IPS-18c (cell line): Measurements from ENCODE around the gene PYGO2.
A peak's percentile ranks its signal among the peaks of the same experiment; 100 is the strongest.

Source experiments
- H3K4me3 ChIP-seq: 2 replicates; pipeline ENCODE4 v1.7.0; 2013; ENCODE audit warnings: low read depth, mild to moderate bottlenecking, low read length, moderate library complexity; ENCODE audit not compliant: insufficient read depth
- H3K9me3 ChIP-seq: one replicate; pipeline ENCODE4 v1.6.1; 2013; ENCODE audit warnings: mild to moderate bottlenecking, low read length, moderate library complexity; ENCODE audit not compliant: control insufficient read depth, insufficient read depth

The PYGO2 gene

DNA sequence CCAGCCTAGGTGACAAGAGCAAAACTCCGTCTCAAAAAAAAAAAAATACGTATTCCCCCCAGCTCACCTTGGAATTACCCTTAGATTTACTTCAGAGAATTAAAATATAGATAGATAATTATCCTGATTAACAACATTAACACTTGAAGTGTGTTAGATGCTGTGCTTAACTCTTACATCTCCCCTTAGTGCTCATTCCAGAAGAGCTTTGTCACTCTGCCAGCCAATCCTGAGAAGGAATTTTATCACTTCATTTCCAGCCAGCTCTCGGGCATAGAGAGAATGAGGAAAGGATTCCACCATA, 10.6 kb upstream of the PYGO2 start:
- H3K9me3 ChIP-seq = no peaks in the 10 kb centered on the region
- peak overlapping the region; percentile 15; the same call in 1 of the 2 replicates for H3K4me3 ChIP-seq

DNA sequence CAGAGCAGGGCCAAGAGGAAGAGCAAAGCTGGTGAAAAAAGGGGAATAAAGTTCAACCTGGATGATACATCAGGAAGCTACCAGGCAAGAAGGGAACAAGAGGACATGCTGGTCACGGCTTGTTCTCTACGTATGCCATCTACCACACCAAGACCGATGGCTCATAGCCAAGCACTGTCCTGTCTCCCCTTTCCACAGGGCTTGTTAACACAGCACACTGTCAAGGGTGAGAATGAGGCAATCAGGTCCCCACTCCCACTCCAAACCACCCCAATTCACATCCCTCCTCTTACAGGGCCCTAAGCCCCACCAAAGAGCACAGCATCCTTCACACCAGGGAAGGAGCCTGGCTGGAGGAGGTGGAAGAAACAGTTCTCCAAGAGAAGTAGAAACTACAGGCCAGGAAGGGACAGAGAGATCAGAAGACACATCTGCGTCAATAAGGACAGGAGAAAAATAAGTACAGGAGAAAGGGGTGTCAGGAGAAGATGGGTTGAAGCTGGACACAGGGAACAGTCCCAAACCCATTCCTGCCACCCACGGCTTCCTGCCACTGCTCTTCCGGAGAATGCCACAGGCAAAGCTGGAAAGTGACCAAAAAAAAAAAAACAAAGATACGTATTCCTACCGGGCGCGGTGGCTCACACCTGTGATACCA, 9.9 kb upstream of the PYGO2 start:
- H3K4me3 ChIP-seq = peak overlapping the region; percentile 71
- H3K9me3 ChIP-seq = no peaks in the 10 kb centered on the region

DNA sequence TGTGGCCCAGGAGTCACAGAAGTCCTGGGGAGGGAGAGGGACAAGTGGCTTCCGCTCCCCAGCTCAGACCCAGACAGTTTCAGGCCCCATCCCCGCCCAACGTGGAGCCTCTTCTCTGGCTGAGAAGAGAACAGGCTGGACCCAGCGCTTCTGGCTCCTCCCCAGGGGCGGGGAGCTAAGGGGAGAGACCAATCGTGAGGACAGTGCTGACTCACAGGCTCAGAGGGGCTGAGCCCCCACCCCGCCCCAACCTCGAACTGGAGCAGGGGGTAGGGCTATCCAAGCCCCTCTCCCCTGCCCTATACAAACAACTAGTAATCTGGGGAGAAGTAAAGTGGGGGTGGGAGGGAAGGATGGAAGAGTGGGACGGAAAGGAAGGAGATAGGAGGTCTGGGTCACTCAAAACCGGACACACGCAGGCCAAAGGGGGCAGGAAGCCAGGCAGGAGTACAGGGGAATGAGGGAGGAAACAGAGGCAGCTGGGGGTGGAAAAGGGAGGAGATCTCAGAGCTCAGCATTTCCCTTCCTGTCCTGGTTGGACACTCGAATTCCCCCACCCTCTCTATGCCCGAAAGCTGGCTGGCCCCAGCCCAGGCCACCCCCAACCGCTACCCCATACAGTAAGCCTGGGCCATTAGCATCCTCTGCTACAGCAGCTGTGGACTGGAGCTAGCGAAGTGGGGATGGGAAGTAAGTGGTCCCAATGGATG, 9.2 kb upstream of the PYGO2 start, which contains the start of gene SHC1:
SHC1 (minus strand) TSS at position 117 of the 710 bp plus-strand sequence. CDS start 221 bp downstream, outside the sequence.
- no peaks in the 10 kb centered on the region for H3K9me3 ChIP-seq
- H3K4me3 ChIP-seq = peak within 1 kb of the TSS; percentile 71

DNA sequence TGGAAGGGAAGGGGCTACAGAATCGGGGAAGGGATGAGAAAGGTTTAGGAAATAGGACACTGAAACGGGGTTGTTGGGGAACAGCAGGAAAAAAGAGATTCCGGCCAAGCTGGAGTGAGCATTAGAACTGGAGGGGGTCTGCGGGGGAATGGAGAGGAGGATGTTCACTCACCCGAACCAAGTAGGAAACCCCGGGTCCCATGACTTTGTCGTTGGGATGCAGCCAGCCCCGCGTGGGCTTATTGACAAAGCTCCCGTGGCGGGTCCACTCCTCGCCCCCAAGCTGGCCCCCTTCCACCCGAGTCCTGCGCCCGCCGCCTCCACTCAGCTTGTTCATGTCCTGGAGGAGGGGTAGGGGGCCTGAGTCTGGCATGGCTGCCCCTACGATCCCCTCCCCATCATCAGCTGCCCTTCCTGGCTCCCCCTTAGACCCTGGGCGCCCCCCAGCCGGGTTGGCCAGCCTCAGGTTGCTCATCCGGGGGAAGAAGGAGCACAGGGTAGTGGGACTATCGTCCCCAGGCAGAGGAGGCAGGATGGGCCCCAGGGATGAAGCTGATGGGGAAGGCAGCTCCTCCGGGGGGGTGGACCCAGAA, 8.4 kb upstream of the PYGO2 start:
- Histone ChIP-seq H3K9me3 (no peaks in the 10 kb centered on the region), H3K4me3 (peak overlapping the region; percentile 71)

DNA sequence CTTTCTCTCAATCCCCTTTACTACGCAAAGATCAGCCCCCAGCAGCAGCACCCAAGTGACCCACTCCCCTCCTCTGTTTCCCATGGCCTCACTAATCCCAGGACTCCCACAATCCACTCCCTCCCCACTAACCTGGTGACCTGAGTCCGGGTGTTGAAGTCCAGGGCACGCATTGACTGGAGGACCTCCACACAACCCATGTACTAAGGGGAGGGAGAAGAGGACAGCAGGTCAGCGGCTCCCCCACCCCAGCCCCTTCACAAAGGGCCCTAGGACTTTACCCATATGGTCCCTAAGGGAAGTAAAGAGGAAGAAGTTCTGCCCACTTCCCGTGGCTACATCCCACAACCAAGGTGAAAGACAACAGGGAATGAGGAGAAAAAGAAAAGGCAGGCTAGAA, 7.7 kb upstream of the PYGO2 start:
- no peaks in the 10 kb centered on the region for H3K9me3 ChIP-seq
- H3K4me3 ChIP-seq = peak overlapping the region; percentile 71

DNA sequence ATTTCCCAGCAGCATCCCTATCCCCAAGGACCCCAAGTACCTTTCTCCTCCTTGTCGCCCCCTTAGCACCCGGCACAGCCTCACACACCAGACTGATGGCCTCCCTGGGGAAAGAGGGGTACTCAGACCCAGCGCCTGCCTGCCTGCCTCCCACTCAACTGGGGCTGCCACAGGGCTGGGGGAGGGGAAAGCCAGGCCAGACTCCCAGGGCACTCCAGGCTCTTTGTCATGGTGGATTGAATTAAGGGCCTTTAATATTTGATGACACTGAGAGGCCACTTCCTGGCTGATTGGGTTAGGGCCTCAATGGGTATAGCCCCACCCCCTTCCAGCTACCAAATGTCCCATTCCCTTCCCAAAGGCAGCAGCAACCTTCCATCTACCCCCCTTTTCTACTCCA, 7.1 kb upstream of the PYGO2 start:
- H3K4me3 ChIP-seq = peak overlapping the region; percentile 71
- H3K9me3 ChIP-seq = no peaks in the 10 kb centered on the region

DNA sequence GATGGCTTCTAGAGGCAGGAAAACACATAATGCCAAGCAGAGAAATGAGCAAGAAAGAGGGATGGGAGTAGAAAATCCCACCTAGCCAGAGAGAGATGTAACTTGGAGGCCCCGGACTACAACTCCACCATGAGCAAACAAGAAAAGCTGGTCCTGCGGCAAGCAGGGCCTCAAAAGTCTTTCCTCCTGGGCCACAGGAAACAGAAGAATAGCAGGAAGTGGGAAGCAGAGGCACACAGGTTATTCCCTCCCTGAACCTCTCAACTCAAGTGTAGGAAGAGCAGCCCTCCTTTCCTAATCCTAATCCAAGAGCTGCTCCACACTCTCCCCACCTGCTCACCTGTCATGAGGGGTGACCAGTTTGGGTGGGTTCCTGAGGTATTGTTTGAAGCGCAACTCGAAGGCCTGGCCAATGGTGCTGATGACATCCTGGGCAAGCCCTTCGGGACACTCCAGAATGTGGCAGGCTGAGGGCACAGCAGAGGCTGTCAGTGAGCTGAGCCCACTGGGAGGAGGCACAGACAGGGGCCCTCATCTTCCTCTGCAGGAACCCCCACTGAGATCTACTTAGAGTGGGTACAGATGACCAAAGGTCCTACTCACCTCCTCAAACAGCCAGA, 5.9 kb upstream of the PYGO2 start:
- Histone ChIP-seq H3K4me3 (no peak overlapping the region), H3K9me3 (no peaks in the 10 kb centered on the region)

DNA sequence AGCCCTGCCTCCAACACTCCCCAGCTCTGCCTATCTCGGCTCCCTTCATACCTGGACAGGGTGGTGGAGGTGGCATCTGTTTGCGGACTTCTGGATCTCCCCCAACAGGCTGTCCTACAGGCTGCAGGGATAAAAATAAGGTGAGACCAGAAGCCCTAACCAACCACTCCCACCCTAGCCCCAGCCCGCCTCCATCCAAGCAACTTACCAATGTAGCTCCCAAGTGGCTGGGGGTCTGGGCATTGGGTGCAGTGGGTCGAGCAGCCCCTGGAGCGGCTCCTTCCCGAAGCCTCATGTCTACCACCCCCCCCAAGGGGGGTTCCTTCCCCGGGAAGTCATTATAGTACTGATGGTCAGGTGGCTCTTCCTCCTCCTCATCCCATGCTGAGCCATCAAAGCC, 4.5 kb upstream of the PYGO2 start:
- no peaks in the 10 kb centered on the region for H3K9me3 ChIP-seq
- H3K4me3 ChIP-seq = no peak overlapping the region

DNA sequence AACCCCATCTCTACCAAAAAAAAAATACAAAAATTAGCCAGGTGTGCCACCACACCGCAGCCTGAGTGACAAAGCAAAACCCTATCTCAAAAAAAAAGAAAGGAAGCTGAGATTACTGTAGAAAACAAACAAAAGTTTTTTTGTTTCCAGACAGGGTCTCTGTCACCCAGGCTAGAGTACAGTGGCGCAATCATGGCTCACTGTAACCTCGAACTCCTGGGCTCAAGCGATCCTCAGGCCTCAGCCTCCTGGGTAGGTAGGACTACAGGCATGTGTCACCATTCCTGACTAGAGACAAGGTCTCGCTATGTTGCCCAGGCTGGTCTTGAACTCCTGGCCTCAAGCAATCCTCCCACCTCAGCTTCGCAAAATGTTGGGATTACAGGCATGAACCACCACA, 2.8 kb upstream of the PYGO2 start:
- Histone ChIP-seq H3K4me3 (no peak overlapping the region), H3K9me3 (no peaks in the 10 kb centered on the region)

DNA sequence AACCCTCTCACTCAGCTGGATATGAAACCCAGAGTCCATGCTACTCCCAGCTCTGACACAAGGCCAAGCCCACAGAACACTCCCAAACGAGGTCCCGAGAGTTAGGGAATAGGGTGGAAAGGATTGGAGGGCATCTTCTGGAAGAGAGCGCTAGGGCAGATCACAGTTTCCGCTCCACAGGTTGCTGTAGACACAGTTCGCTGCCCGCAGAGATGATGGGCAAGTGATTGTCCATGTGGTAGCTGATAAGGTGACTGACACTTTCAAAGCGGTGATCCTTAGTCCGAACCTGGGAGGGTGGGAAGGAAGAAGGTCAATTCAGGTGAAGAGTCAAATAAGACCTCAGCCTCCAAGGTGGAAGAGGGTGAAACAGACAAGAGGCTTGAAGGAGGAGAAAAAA, 2.1 kb upstream of the PYGO2 start:
- Histone ChIP-seq H3K4me3 (no peak overlapping the region), H3K9me3 (no peaks in the 10 kb centered on the region)

DNA sequence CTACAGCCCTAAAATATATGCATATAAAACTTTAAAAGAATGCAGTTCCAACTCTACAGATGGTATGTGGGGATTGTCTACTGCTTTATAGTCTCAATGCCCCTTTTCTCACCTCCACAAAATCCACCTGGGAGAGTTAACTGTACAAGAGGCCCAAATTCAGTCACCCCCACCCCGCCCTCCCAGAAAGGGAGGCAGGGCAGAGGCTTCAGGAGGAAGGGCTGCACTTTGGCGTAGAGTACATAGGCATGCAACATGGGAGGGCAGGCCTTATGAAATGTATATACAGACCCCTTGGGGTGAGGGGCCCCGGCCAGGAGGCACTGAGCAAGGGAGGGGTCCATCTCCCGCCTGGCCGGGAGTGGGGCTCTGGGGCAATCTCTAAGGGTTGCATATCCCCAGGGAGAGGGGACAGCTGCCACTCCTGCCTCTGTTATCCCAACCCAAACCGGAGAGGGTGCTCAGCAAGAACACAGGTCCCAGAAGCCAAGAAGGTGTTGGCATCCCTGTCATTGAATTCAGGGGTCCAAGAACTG, 1.3 kb upstream of the PYGO2 start:
- Histone ChIP-seq H3K4me3 (peak overlapping the region; percentile 20), H3K9me3 (no peaks in the 10 kb centered on the region)

DNA sequence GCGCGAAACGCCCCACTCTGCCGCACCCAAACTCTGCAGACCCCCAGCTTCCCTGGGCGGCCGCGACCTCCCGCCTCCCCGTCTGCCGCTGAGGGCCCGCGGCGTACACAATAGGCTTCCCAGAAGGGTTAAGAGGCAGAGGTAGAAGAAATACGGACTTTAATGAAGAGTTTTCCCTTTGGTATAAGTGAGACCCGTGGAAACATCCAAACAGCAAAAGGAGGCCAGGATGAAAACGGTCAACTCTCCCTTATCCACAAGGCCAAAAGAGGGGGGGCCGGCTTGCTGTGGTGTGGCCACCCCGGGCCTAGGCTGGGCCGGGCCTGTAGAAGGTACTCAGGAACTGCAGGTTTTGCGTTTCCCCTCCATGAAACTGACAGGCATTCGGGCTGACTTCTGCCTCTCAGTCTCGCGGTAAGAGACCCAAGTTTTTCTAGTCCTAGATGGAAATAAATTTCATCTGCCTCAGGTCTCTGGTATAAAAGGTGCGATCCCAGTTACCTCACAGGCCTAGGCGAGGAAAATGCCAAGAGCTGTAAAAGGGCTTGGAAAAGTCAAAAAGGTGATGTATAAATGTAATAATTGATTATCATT, 671 bp upstream of the PYGO2 start:
- Histone ChIP-seq H3K4me3 (peak overlapping the region; percentile 91), H3K9me3 (no peaks in the 10 kb centered on the region)

DNA sequence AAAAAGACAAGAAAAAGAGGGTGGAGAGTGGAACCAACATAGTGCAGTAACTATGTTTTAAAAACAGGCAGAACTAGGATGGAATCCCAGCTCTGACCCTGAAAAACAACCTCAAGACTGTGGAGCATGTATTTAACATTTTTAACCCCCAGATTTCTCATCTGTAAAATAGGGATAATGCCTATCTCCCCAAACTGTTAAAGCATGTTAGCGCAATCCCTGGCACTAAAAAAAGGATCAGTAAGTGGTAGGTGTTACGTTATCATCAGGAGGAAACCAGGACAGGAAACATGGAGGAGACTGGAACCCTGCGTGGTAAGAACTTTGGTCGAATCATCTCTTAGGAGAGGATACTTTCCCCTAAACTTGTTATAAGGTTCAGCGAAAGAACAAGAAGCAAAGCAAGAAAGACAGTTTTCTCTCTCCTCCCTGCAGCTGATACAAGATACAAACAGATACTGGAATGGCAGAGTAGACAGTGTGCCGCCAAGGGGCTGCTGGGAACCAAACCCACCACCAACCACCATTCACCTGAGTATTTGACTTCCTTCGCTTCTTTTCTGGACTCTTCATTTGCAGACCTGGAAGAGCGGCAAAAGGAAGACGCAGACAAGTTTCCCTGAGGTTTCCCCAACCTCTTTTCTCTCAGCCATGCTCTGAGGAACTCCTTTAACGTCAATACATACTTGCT, 991 bp downstream of the PYGO2 start:
- Histone ChIP-seq H3K9me3 (no peaks in the 10 kb centered on the region), H3K4me3 (peak overlapping the region; percentile 91)

DNA sequence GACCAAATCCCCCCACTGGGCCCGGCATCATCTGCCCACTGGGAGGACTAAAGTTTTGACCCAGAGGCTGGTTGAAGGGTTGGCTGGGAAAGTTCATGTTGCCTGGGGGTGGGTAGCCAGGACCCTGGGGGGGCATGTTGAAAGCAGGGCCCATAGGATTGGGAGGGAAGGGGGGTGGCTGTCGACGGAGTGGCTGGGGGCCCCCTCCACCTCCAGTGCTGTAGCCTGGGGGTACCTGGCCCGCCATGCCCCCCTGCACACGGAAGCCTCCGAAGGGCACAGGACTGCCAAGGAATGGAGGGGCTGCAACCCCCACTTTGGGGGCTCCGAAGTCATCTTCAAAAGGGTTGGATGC, 2.2 kb downstream of the PYGO2 start:
- no peak overlapping the region for H3K4me3 ChIP-seq
- H3K9me3 ChIP-seq = no peaks in the 10 kb centered on the region

DNA sequence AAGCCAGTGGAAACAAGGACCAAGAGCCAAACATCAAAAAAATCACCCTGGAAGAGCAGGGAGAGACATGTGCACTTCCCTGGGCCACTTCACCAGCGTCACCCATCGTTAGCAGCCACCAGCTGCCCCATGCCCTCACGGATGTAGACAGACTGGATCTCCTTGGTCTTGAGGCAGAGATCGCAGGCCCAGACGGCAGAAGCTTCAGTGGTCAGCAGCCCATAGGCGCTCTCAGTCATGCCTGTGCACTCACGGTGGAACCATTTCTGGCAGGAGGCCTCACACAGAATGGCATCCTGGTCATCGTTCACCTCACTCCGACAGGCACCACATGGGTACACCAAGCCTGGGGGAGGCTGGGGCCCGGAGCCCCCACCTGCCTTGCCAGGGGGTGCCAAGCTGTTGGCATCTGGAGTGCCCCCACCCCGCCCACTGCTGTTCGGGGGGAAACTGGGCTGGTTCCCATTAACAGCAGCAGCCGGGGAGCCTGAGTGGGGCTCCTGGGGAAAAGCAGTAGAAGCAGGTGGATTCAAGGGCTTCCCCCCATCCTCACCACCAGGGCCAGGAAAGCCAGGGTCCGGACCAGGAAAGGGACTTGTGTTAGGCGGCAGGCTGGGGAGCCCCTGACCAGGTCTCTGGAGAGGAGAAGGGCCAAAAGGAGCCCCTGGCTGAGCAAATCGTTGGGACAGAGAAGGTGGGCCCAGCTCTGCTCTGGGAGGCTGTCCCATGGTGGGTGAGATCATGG, 2.7 kb downstream of the PYGO2 start:
- no peak overlapping the region for H3K4me3 ChIP-seq
- H3K9me3 ChIP-seq = no peaks in the 10 kb centered on the region

DNA sequence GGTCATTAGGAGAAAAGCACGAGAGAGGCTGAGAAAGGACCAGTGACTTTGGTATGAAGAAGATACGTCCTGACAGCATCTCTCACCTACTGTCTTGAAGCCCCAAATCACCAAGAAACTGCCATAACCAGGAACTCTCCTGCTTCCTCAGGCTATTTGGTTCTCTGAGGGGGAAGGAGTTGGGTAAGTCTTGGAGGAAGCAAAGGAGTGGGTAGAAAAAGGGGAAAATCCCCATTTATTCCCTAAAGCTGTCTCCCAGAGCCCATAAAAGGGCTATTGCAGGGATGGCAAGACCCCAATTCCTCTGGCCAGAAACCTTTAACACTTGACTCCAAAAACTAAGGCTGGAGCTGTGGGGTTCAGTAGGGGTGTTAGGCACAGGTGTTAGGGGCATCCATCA, 3.5 kb downstream of the PYGO2 start:
- H3K4me3 ChIP-seq = no peak overlapping the region; the same call in 1 of the 2 replicates
- no peaks in the 10 kb centered on the region for H3K9me3 ChIP-seq
